PC-3 (cell line): ENCODE data around the gene STIMATE. TPM values are rescaled to one million over a fixed set of nuclear protein-coding genes. Genes with fewer than 3 reads are reported as not detected.

Source experiments
- ATAC-seq: fragments of 200-7000 bp; cut with Tn5 transposase; 2 replicates; pipeline ENCODE4 v1.9.1; 2020; ENCODE audit warnings: mild to moderate bottlenecking, moderate library complexity
- BruUV-seq: library from RNA; stranded (reverse); fragments of 400-500 nt; replicated peaks from 2 replicates; lab custom pipeline; 2021; lab: Mats Ljungman, UMichigan
- CTCF ChIA-PET: fragments of 300-600 bp; sonication (Branson Sonifier 250); formaldehyde crosslinking; loops from one replicate; lab custom pipeline; 2022; ENCODE audit warnings: antibody characterized with exemption; lab: Charles Lee
- POLR2A ChIA-PET: fragments of 300-600 bp; sonication (Branson Sonifier 250); formaldehyde crosslinking; loops from one replicate; lab custom pipeline; 2022; ENCODE audit warnings: antibody characterized with exemption; ENCODE audit not compliant: unreplicated experiment; lab: Charles Lee
- DNase-seq: peaks from one replicate; pipeline ENCODE4 v3.0.0-alpha.2; 2015
- H2AFZ ChIP-seq: fragments of 300-600 bp; sonication (generic); 2 replicates; pipeline ENCODE4 v1.6.0; 2016; ENCODE audit warnings: antibody characterized with exemption, low read length
- H3F3A ChIP-seq: fragments of 300-600 bp; sonication (generic); one replicate; pipeline ENCODE4 v1.6.0; 2017; ENCODE audit warnings: antibody characterized with exemption, low read length, control low read depth, mild to moderate bottlenecking; ENCODE audit not compliant: unreplicated experiment
- H3K27ac ChIP-seq: fragments of 300-600 bp; sonication (generic); 2 replicates; pipeline ENCODE4 v1.5.1; 2016; ENCODE audit warnings: mild to moderate bottlenecking, low read length
- H3K27me3 ChIP-seq: fragments of 300-600 bp; sonication (generic); 2 replicates; pipeline ENCODE4 v1.6.1; 2016; ENCODE audit warnings: low read length, mixed read lengths
- H3K36me3 ChIP-seq: fragments of 300-600 bp; sonication (generic); 2 replicates; pipeline ENCODE4 v1.6.1; 2016; ENCODE audit warnings: low read depth, mixed run types, low read length, mixed read lengths
- H3K4me1 ChIP-seq: fragments of 300-600 bp; sonication (generic); 2 replicates; pipeline ENCODE4 v1.5.1; 2016; ENCODE audit warnings: low read length; ENCODE audit not compliant: insufficient read depth
- H3K4me2 ChIP-seq: fragments of 300-600 bp; sonication (generic); 2 replicates; pipeline ENCODE4 v1.6.0; 2016; ENCODE audit warnings: low read length
- H3K4me3 ChIP-seq: fragments of 300-600 bp; sonication (generic); 2 replicates; pipeline ENCODE4 v1.5.1; 2016; ENCODE audit warnings: mild to moderate bottlenecking, low read length, mixed read lengths
- H3K79me2 ChIP-seq: fragments of 300-600 bp; sonication (generic); 2 replicates; pipeline ENCODE4 v1.6.1; 2017; ENCODE audit warnings: low read length, mixed read lengths
- H3K9ac ChIP-seq: fragments of 300-600 bp; sonication (generic); 2 replicates; pipeline ENCODE4 v1.6.0; 2016; ENCODE audit warnings: mild to moderate bottlenecking, low read length
- H3K9me2 ChIP-seq: fragments of 300-600 bp; sonication (generic); replicated peaks from 2 replicates; pipeline ENCODE4 v1.6.1; 2016; ENCODE audit warnings: mixed run types, low read length, mixed read lengths
- H3K9me3 ChIP-seq: fragments of 300-600 bp; sonication (generic); 2 replicates; pipeline ENCODE4 v1.6.1; 2016; ENCODE audit warnings: low read length, mixed read lengths
- H4K20me1 ChIP-seq: fragments of 300-600 bp; sonication (generic); 2 replicates; pipeline ENCODE4 v1.6.1; 2016; ENCODE audit warnings: low read length, mixed read lengths
- EZH2 ChIP-seq: fragments of 300-600 bp; sonication (generic); IDR thresholded peaks from one replicate; pipeline ENCODE4 v1.6.1; 2017; ENCODE audit warnings: antibody characterized with exemption, mild to moderate bottlenecking, low read length; ENCODE audit not compliant: unreplicated experiment
- EZH2phosphoT487 ChIP-seq: fragments of 300-600 bp; sonication (generic); IDR thresholded peaks from 2 replicates; pipeline ENCODE4 v1.6.1; 2018; ENCODE audit warnings: mild to moderate bottlenecking, antibody characterized with exemption, low read length, borderline replicate concordance
- intact Hi-C: fragments of 100-400 bp; cut with micrococcal nuclease; formaldehyde crosslinking; loops from 2 replicates; pipeline ENCODE4 v1.9.0; 2023
- total RNA-seq: library from RNA; depleted of rRNA; stranded (reverse); fragments of >200 nt; gene quantifications from 2 replicates; pipeline ENCODE4 v1.2.3, GENCODE V29; 2014
- TF ChIP-seq, protein P1 (sequence below): fragments of 300-600 bp; sonication (generic); conservative IDR thresholded peaks from 2 replicates; pipeline ENCODE4 v1.5.1; 2017; ENCODE audit warnings: antibody characterized with exemption, low read depth, mild to moderate bottlenecking, low read length

The STIMATE gene
- total RNA-seq, 1 experiment from 2014 or later: 29.7 TPM

DNA sequence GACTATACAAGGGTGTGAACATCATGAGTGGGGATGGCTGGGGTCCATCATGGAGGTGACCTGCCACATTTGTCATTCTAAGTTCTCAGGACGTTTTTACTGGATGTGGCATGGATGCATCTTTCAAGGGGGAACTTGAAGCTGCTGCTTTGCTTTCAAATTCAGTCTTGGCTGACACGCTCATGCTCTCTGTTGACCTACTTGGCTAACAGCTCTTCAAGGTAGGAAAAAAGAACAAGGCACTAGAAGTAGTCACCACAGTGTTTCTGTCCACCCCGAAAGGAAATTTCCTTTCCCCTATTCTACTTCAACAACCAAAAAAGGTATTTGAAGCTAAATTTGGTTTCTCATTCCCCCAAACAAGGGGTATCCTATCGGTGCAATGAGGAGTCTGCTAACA, 15.0 kb downstream of the STIMATE start:
- no TSS peak for BruUV-seq
- ATAC-seq (no peak), DNase-seq (no peak)
- H3K36me3 ChIP-seq: peaks cover 4% of the 10 kb centered on the region; the same call in 1 of the 2 replicates
- H3K9me2 ChIP-seq: no peaks in the 10 kb centered on the region
- H3K4me1 ChIP-seq: no peaks in the 10 kb centered on the region
- no peak overlapping the region for H3K4me2 ChIP-seq
- no peak overlapping the region for H3K9ac ChIP-seq
- H3K27ac ChIP-seq: no peak overlapping the region
- no peaks in the 10 kb centered on the region for H3F3A ChIP-seq
- H2AFZ ChIP-seq: no peak overlapping the region
- no peaks in the 10 kb centered on the region for H3K27me3 ChIP-seq
- no peaks in the 10 kb centered on the region for H4K20me1 ChIP-seq
- intact Hi-C loops: no loop called here
- H3K9me3 ChIP-seq: no peaks in the 10 kb centered on the region
- TF ChIP-seq, protein P1, sequence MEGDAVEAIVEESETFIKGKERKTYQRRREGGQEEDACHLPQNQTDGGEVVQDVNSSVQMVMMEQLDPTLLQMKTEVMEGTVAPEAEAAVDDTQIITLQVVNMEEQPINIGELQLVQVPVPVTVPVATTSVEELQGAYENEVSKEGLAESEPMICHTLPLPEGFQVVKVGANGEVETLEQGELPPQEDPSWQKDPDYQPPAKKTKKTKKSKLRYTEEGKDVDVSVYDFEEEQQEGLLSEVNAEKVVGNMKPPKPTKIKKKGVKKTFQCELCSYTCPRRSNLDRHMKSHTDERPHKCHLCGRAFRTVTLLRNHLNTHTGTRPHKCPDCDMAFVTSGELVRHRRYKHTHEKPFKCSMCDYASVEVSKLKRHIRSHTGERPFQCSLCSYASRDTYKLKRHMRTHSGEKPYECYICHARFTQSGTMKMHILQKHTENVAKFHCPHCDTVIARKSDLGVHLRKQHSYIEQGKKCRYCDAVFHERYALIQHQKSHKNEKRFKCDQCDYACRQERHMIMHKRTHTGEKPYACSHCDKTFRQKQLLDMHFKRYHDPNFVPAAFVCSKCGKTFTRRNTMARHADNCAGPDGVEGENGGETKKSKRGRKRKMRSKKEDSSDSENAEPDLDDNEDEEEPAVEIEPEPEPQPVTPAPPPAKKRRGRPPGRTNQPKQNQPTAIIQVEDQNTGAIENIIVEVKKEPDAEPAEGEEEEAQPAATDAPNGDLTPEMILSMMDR: no peak
- TF ChIP-seq EZH2: no peak
- no peak for TF ChIP-seq EZH2phosphoT487
- ChIA-PET CTCF (no interaction called here), POLR2A (no interaction called here)
- H3K79me2 ChIP-seq: peaks cover 3% of the 10 kb centered on the region; the same call in 1 of the 2 replicates
- H3K4me3 ChIP-seq: no peak overlapping the region

DNA sequence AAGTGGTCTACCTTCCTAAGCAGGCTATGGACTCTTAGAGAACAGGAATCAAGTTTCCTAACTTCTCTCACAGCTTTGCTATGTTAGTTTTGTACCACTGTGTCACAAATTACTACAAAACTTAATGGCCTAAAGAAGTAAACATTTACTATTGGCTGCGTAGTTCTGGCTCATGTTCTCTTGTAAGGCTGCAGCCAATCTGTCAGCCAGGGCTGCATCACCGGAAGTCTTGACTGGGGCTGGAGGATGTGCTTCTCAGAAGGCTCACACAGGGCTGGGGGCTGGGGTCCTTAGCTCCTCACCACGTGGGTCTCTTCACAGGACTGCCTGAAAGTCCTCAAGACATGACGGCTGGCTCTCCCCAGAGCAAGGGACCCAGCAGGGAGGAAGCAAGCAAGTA, 15.5 kb downstream of the STIMATE start:
- Histone ChIP-seq H2AFZ (no peak overlapping the region), H3K9me2 (no peaks in the 10 kb centered on the region), H3K9me3 (no peaks in the 10 kb centered on the region), H3K36me3 (peaks cover 4% of the 10 kb centered on the region; the same call in 1 of the 2 replicates), H3K27ac (no peak overlapping the region), H4K20me1 (no peaks in the 10 kb centered on the region), H3K9ac (no peak overlapping the region), H3K4me1 (no peaks in the 10 kb centered on the region), H3F3A (no peaks in the 10 kb centered on the region), H3K79me2 (no peaks in the 10 kb centered on the region), H3K4me2 (no peak overlapping the region), H3K27me3 (no peaks in the 10 kb centered on the region), H3K4me3 (no peak overlapping the region)
- ChIA-PET CTCF (no interaction called here), POLR2A (no interaction called here)
- TF ChIP-seq, protein P1: no peak
- TF ChIP-seq EZH2phosphoT487 (no peak), EZH2 (no peak)
- ATAC-seq (no peak), DNase-seq (no peak)
- no TSS peak for BruUV-seq
- intact Hi-C loops: no loop called here

DNA sequence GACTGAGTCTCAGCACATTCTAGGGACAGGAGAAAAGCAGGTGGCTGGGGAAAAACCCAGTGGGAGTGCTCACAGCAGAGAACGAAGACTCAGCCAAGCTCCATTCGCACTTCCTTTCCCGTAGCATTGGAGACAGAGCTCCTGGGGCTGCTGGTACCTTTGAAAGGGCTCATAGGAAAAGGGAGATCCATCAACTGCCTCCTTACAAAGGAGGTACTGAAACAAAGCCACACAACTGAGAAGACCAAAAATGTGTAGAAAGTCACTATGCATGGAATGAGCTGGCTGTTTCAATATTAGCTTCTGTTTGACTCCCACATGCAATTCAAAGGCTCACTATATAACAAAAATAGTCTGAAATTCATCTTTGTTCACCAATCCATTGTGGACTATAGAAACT, 16.9 kb downstream of the STIMATE start:
- H3K27me3 ChIP-seq: no peaks in the 10 kb centered on the region
- no peaks in the 10 kb centered on the region for H3K9me2 ChIP-seq
- no peak overlapping the region for H3K4me3 ChIP-seq
- H3K27ac ChIP-seq: no peak overlapping the region
- H3K79me2 ChIP-seq: no peaks in the 10 kb centered on the region
- no peaks in the 10 kb centered on the region for H3F3A ChIP-seq
- H3K4me1 ChIP-seq: no peaks in the 10 kb centered on the region
- peaks cover 2% of the 10 kb centered on the region; the same call in 1 of the 2 replicates for H3K36me3 ChIP-seq
- H3K9ac ChIP-seq: no peak overlapping the region
- intact Hi-C loops: no loop called here
- no peak for TF ChIP-seq EZH2
- TF ChIP-seq, protein P1: no peak
- no peak for TF ChIP-seq EZH2phosphoT487
- POLR2A ChIA-PET: no interaction called here
- CTCF ChIA-PET: no interaction called here
- H4K20me1 ChIP-seq: no peaks in the 10 kb centered on the region
- no peak for ATAC-seq
- H2AFZ ChIP-seq: no peak overlapping the region
- DNase-seq: no peak
- H3K4me2 ChIP-seq: no peak overlapping the region
- H3K9me3 ChIP-seq: no peaks in the 10 kb centered on the region
- no TSS peak for BruUV-seq
